Astrocyte of the spinal cord (primary cell): ENCODE data around the gene GABRG3.
A peak's percentile ranks its signal among the peaks of the same experiment; 100 is the strongest.

Source experiments
- DNase-seq: peaks from one replicate; pipeline ENCODE4 v3.0.0; 2011; ENCODE audit warnings: low read depth, low spot score
- H3K4me3 ChIP-seq: 2 replicates; pipeline ENCODE4 v1.5.1; 2011; ENCODE audit warnings: low read depth, mild to moderate bottlenecking, low read length, moderate library complexity
- in situ Hi-C: cut with HindIII; loops from 2 replicates; pipeline ENCODE4 v1.10.0; 2017; ENCODE audit warnings: low sequenced_read_pairs
- TF ChIP-seq, protein P1 (sequence below): IDR thresholded peaks from 2 replicates; pipeline ENCODE4 v1.5.1; 2012; ENCODE audit warnings: low read depth, mild to moderate bottlenecking, low read length, inconsistent platforms

GABRG3 gene

DNA sequence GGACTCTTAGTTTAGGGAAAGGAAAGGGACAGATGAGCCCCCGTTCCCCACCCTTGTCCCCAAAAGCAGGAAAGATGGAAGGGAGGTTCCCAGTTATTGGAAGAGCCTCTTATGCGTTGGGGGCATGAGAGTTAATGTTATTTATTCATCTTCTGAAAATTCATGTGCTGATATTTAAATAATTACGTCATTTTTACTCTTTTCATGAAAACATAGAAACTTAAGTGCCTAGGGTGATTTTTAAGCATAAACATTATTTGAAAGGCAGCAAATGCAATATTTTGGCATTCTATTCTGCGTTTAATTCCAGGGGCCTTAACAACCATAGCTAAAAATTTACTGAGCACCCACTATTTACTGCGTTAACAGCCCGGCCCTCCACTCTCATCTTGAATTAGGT is 48.7 kb downstream of the GABRG3 start:
- H3K4me3 ChIP-seq, result no peak overlapping the region
- no peak for DNase-seq
- TF ChIP-seq, protein P1, sequence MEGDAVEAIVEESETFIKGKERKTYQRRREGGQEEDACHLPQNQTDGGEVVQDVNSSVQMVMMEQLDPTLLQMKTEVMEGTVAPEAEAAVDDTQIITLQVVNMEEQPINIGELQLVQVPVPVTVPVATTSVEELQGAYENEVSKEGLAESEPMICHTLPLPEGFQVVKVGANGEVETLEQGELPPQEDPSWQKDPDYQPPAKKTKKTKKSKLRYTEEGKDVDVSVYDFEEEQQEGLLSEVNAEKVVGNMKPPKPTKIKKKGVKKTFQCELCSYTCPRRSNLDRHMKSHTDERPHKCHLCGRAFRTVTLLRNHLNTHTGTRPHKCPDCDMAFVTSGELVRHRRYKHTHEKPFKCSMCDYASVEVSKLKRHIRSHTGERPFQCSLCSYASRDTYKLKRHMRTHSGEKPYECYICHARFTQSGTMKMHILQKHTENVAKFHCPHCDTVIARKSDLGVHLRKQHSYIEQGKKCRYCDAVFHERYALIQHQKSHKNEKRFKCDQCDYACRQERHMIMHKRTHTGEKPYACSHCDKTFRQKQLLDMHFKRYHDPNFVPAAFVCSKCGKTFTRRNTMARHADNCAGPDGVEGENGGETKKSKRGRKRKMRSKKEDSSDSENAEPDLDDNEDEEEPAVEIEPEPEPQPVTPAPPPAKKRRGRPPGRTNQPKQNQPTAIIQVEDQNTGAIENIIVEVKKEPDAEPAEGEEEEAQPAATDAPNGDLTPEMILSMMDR, result no peak
- in situ Hi-C loops, result no loop called here

DNA sequence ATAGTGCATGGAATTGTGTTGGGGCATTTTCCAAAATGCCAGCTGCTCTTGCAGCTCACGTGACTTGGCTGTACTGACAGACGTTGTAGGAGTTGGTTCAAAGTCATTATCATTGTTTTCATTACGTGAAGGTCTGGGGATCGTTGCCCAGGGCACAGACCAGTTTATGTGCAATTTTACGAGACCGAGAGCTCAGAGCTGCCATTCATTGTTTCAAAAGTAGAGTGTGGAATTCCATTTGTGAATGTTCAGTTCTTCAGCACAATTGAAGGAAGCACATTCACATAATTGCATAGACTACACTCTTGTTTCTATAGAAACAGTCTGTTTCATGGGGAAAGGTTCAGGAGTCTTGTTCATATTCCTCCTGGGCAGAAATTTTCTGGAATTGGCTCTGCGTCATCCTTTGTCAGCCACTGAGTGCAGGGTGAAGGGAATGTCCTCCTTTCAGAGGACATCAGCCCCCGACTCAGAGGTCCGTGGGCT is 54.5 kb downstream of the GABRG3 start:
- in situ Hi-C loops, result no loop called here
- TF ChIP-seq, protein P1, result no peak
- no peak overlapping the region for H3K4me3 ChIP-seq
- DNase-seq, result no peak

DNA sequence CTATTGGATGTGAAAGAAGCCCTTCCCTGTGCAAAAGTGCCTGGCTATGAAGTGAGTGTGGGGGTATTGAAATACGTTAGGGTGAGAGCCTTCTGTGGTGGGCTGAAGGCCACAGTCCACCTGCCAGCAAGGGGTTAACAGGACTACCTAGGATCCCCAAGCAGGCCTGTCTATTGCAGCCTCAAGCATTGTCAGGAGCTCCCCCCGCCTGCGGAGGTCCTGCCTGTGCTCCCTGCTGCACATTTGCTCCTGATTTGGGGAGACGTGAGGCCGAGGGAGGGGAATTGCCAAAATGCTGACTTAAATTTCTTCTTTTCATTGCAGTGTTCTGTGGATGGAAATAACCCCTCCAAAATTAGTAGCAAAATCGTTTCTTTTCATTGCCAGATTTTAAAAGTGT is 56.2 kb downstream of the GABRG3 start:
- in situ Hi-C loops, result no loop called here

DNA sequence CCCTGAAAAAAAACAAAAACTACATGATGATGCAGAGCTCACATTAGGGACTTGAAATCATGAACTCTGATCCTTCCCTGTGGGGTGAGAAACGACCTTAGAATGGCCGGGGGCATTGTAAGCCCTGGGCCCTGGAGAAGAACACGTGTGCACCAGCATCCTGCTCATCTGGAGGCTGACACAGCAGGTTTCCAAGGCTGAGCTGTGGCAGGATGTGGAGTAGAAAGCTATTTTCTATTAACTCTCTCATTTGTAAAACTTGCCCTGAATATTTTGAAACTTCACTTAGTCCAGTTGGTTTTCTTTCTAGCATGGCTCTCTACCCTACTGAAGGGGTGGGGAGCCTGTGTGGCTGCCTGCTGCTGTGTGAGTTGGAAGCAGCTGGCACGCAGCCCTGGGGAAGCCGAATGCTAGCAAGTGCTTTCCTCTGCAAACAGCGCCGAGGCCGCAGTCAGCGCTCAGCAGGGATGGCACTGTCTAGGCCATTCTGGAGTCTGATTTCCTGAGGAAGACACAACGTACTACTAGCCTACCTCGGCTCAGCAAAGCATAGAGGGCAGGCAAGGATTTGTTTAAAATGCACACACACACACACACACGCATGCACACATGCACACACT is 58.0 kb downstream of the GABRG3 start:
- DNase-seq, result peak; percentile 14
- in situ Hi-C loops, result no loop called here
- TF ChIP-seq, protein P1, result no peak
- H3K4me3 ChIP-seq, result no peak overlapping the region

More for the DNA sequence above, 56.2 kb downstream of the GABRG3 start:
- DNase-seq, result no peak
- H3K4me3 ChIP-seq, result no peak overlapping the region
- TF ChIP-seq, protein P1, result no peak

DNA sequence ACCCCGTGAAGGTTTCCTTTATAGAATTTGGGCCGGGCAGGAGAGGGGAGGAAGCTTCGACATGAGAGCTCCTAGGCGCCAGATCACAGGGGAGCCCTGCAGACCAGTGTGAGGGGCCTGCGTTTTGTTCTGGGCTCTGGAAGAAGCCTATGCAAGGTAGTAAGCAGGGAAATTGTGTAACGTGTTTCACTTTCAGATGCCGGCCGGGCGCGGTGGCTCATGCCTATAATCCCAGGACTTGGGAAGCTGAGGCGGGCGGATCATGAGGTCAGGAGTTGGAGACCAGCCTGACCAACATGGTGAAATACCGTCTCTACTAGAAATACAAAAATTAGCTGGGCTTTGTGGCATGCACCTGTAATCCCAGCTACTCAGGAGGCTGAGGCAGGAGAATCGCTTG is 65.2 kb downstream of the GABRG3 start:
- in situ Hi-C loops, result no loop called here
- TF ChIP-seq, protein P1, result no peak

DNA sequence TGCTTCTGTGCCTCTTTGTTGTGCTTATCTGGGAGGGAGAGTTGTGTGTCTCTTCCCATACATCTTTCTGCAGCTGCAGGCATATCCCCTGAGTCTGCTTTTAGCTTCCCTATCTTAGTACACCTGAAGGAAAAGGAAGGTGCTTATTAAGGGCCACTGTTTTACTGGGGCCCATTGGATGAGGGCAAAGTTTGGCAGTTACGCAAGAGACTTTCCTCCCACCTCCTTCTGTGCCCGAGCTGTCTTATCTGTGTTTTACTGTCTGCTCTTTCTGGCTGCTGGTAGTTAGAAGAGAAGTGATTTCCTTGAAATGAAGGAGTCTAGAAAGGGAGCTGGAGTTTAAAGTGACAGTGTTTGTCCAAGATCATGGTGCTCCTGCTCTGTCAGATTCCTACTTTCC is 66.5 kb downstream of the GABRG3 start:
- in situ Hi-C loops, result no loop called here
- TF ChIP-seq, protein P1, result no peak
- no peak for DNase-seq
- no peak overlapping the region for H3K4me3 ChIP-seq

More for the DNA sequence above, 65.2 kb downstream of the GABRG3 start:
- no peak for DNase-seq
- no peak overlapping the region for H3K4me3 ChIP-seq
